HEK293 (cell line): Measurements from ENCODE around the gene HNRNPM.

ENCODE experiments used
- CTCF ChIA-PET: fragments of 350-600 bp; formaldehyde crosslinking; extraction: SDS; loops from one replicate; lab custom pipeline; 2021; ENCODE audit warnings: antibody characterized with exemption; lab: Yijun Ruan, JAX
- POLR2A ChIA-PET: fragments of 300-600 bp; formaldehyde crosslinking; extraction: SDS; loops from one replicate; lab custom pipeline; 2020; ENCODE audit warnings: antibody characterized with exemption, inconsistent platforms; lab: Yijun Ruan, JAX
- H3K27ac ChIP-seq: fragments of 200-500 bp; sonication (Bioruptor generic); 2 replicates; pipeline ENCODE4 v1.5.1; 2014; ENCODE audit warnings: low read depth, low read length, control low read depth, inconsistent platforms; ENCODE audit errors: extremely low read depth
- H3K36me3 ChIP-seq, 2 experiments: fragments of 200-500 bp in 1 of 2; sonication (Bioruptor generic) in 1 of 2; 1 replicate in 1 of 2; 2 replicates in 1 of 2; pipeline ENCODE4 v1.5.1; 2014 to 2017; ENCODE audit warnings: inconsistent platforms in 2 of 2, low read length in 2 of 2; ENCODE audit not compliant: control insufficient read depth in 2 of 2, insufficient read depth in 1 of 2
- H3K4me1 ChIP-seq: fragments of 200-500 bp; sonication (Bioruptor generic); 2 replicates; pipeline ENCODE4 v1.5.1; 2014; ENCODE audit warnings: mild to moderate bottlenecking, low read length, inconsistent platforms; ENCODE audit not compliant: control insufficient read depth, insufficient read depth
- H3K4me3 ChIP-seq: 2 replicates; pipeline ENCODE4 v1.5.1; 2011; ENCODE audit warnings: low read depth, mild to moderate bottlenecking, control low read depth, low read length, moderate library complexity
- H3K9me3 ChIP-seq: fragments of 200-500 bp; sonication (Bioruptor generic); 2 replicates; pipeline ENCODE4 v1.5.1; 2014; ENCODE audit warnings: low read depth, low read length, inconsistent platforms; ENCODE audit not compliant: control insufficient read depth, insufficient read depth
- ATF2 ChIP-seq: fragments of 450-650 bp; formaldehyde crosslinking; IDR thresholded peaks from 2 replicates; pipeline ENCODE4 v1.5.1; 2016; ENCODE audit warnings: missing biosample characterization, missing genetic modification characterization, low read depth
- BCL6B ChIP-seq: fragments of 450-650 bp; formaldehyde crosslinking; IDR thresholded peaks from 2 replicates; pipeline ENCODE4 v1.5.1; 2017; ENCODE audit warnings: missing biosample characterization, missing genetic modification characterization
- GFI1B ChIP-seq: fragments of 450-650 bp; formaldehyde crosslinking; IDR thresholded peaks from 2 replicates; pipeline ENCODE4 v1.5.1; 2016; ENCODE audit warnings: missing biosample characterization, missing genetic modification characterization
- GLIS1 ChIP-seq: fragments of 450-650 bp; formaldehyde crosslinking; IDR thresholded peaks from 2 replicates; pipeline ENCODE4 v1.5.1; 2016; ENCODE audit warnings: missing biosample characterization, missing genetic modification characterization
- GLIS2 ChIP-seq: fragments of 450-650 bp; formaldehyde crosslinking; IDR thresholded peaks from 2 replicates; pipeline ENCODE4 v1.5.1; 2016; ENCODE audit warnings: missing biosample characterization, missing genetic modification characterization
- KLF17 ChIP-seq: fragments of 450-650 bp; formaldehyde crosslinking; IDR thresholded peaks from 2 replicates; pipeline ENCODE4 v1.5.1; 2016; ENCODE audit warnings: missing biosample characterization, missing genetic modification characterization
- KLF7 ChIP-seq: fragments of 450-650 bp; formaldehyde crosslinking; IDR thresholded peaks from 2 replicates; pipeline ENCODE4 v1.5.1; 2016; ENCODE audit warnings: missing biosample characterization, missing genetic modification characterization, borderline replicate concordance
- KLF8 ChIP-seq: fragments of 450-650 bp; formaldehyde crosslinking; IDR thresholded peaks from 2 replicates; pipeline ENCODE4 v1.5.1; 2016; ENCODE audit warnings: missing biosample characterization, missing genetic modification characterization
- REST ChIP-seq: fragments of 450-650 bp; formaldehyde crosslinking; IDR thresholded peaks from 2 replicates; pipeline ENCODE4 v1.5.1; 2016; ENCODE audit warnings: missing biosample characterization, missing genetic modification characterization
- ZBTB8A ChIP-seq: fragments of 450-650 bp; formaldehyde crosslinking; IDR thresholded peaks from 2 replicates; pipeline ENCODE4 v1.5.1; 2016; ENCODE audit warnings: missing biosample characterization, missing genetic modification characterization
- ZFP37 ChIP-seq: fragments of 450-650 bp; formaldehyde crosslinking; IDR thresholded peaks from 2 replicates; pipeline ENCODE4 v1.5.1; 2016; ENCODE audit warnings: missing biosample characterization, missing genetic modification characterization
- ZNF140 ChIP-seq: fragments of 450-650 bp; formaldehyde crosslinking; IDR thresholded peaks from 2 replicates; pipeline ENCODE4 v1.5.1; 2016; ENCODE audit warnings: missing biosample characterization, missing genetic modification characterization
- ZNF146 ChIP-seq: fragments of 450-650 bp; formaldehyde crosslinking; IDR thresholded peaks from 2 replicates; pipeline ENCODE4 v1.5.1; 2016; ENCODE audit warnings: missing biosample characterization, missing genetic modification characterization
- ZNF211 ChIP-seq: fragments of 450-650 bp; formaldehyde crosslinking; IDR thresholded peaks from 2 replicates; pipeline ENCODE4 v1.5.1; 2016; ENCODE audit warnings: low read depth, missing biosample characterization, missing genetic modification characterization
- ZNF274 ChIP-seq, 2 experiments: fragments of 200-500 bp in 1 of 2; fragments of 450-650 bp in 1 of 2; sonication (Bioruptor generic) in 1 of 2; formaldehyde crosslinking in 1 of 2; IDR thresholded peaks; 2 replicates each; pipeline versions ENCODE4 v1.5.1 to v1.6.1; 2014 to 2016; ENCODE audit warnings: borderline replicate concordance in 1 of 2, inconsistent platforms in 1 of 2, low read length in 1 of 2, missing biosample characterization in 1 of 2, missing genetic modification characterization in 1 of 2
- ZNF488 ChIP-seq: fragments of 450-650 bp; formaldehyde crosslinking; IDR thresholded peaks from 2 replicates; pipeline ENCODE4 v1.5.1; 2016; ENCODE audit warnings: missing biosample characterization, missing genetic modification characterization
- ZNF501 ChIP-seq: fragments of 450-650 bp; formaldehyde crosslinking; IDR thresholded peaks from 2 replicates; pipeline ENCODE4 v1.5.1; 2016; ENCODE audit warnings: missing biosample characterization, missing genetic modification characterization
- ZNF548 ChIP-seq: fragments of 450-650 bp; formaldehyde crosslinking; IDR thresholded peaks from 2 replicates; pipeline ENCODE4 v1.5.1; 2016; ENCODE audit warnings: missing biosample characterization, missing genetic modification characterization
- ZNF580 ChIP-seq: fragments of 450-650 bp; formaldehyde crosslinking; IDR thresholded peaks from 2 replicates; pipeline ENCODE4 v1.5.1; 2016; ENCODE audit warnings: missing biosample characterization, missing genetic modification characterization
- ZNF629 ChIP-seq: fragments of 450-650 bp; formaldehyde crosslinking; IDR thresholded peaks from 2 replicates; pipeline ENCODE4 v1.5.1; 2017; ENCODE audit warnings: missing biosample characterization, missing genetic modification characterization
- ZNF692 ChIP-seq: fragments of 450-650 bp; formaldehyde crosslinking; IDR thresholded peaks from 2 replicates; pipeline ENCODE4 v1.5.1; 2016; ENCODE audit warnings: missing biosample characterization, missing genetic modification characterization
- ZNF76 ChIP-seq: fragments of 450-650 bp; formaldehyde crosslinking; IDR thresholded peaks from 2 replicates; pipeline ENCODE4; 2016; ENCODE audit warnings: low read depth, missing biosample characterization, missing genetic modification characterization, borderline replicate concordance
- ZNF768 ChIP-seq: fragments of 450-650 bp; formaldehyde crosslinking; IDR thresholded peaks from 2 replicates; pipeline ENCODE4 v1.5.1; 2018; ENCODE audit warnings: missing biosample characterization, mild to moderate bottlenecking, missing genetic modification characterization
- ZNF843 ChIP-seq: fragments of 450-650 bp; formaldehyde crosslinking; IDR thresholded peaks from 2 replicates; pipeline ENCODE4 v1.5.1; 2016; ENCODE audit warnings: missing biosample characterization, missing genetic modification characterization
- ZSCAN23 ChIP-seq: fragments of 450-650 bp; formaldehyde crosslinking; IDR thresholded peaks from 2 replicates; pipeline ENCODE4 v1.5.1; 2016; ENCODE audit warnings: missing biosample characterization, missing genetic modification characterization

Gene HNRNPM

GRCh38 chr19:8444677-8445487 lies at the start of gene HNRNPM:
TSS of gene HNRNPM (plus strand) at chr19:8444975. CDS start at chr19:8444999, 24 bp downstream.
- POLR2A ChIA-PET, result interaction anchor here (0.8 to 7.0 kb wide), 13 partner anchors 11 to 148 kb away, joined by 3 to 47 read pairs (median 4); partner anchors contain the start of genes MARCHF2, RAB11B and ZNF414
- H3K9me3 ChIP-seq, result no peaks in the 10 kb centered on the region
- CTCF ChIA-PET, result interaction anchor here (0.6 to 1.9 kb wide), 6 partner anchors 11 to 217 kb away, joined by 3 to 11 read pairs (median 3); no protein-coding TSS in a partner anchor
- H3K27ac ChIP-seq, result peak within 1 kb of the TSS; percentile 88
- peak within 1 kb of the TSS; percentile 95 for H3K4me3 ChIP-seq
- peaks cover 0 to 19% of the 10 kb centered on the region in 2 experiments; a peak in 2 of 3 replicates for H3K36me3 ChIP-seq
- peaks cover 12% of the 10 kb centered on the region for H3K4me1 ChIP-seq
- TF ChIP-seq ZSCAN23 (0 out of 2 replicates have a peak, but pooled peaks have one; percentile 12), REST (tag by site-specific recombination) (peak; percentile 46), BCL6B (tag by site-specific recombination) (no peak), ZNF692 (peak; percentile 83), ZNF768 (tag by site-specific recombination) (no peak), KLF17 (tag by site-specific recombination) (peak; percentile 81), ZBTB8A (peak; percentile 51), ZFP37 (tag by site-specific recombination) (peak; percentile 67; the same call in 1 of the 2 replicates), ZNF146 (0 out of 2 replicates have a peak, but pooled peaks have one; percentile 20), ZNF211 (tag by site-specific recombination) (no peak), ZNF274 (IDR thresholded peaks at IDR 0.05; ENCODE audit: low read length) (no peak), ZNF274 (tag by site-specific recombination; IDR thresholded peaks at IDR 0.05; ENCODE audit: borderline replicate concordance) (no peak), KLF7 (tag by site-specific recombination) (no peak), ZNF140 (tag by site-specific recombination) (no peak), ZNF548 (tag by site-specific recombination) (no peak), ZNF629 (tag by site-specific recombination) (no peak), GLIS2 (tag by site-specific recombination) (0 out of 2 replicates have a peak, but pooled peaks have one; percentile 38), GFI1B (tag by site-specific recombination) (no peak), KLF8 (no peak; the same call in 1 of the 2 replicates), ZNF580 (tag by site-specific recombination) (peak; percentile 57; the same call in 1 of the 2 replicates), ZNF843 (peak; percentile 56), ZNF488 (tag by site-specific recombination) (no peak), ZNF501 (tag by site-specific recombination) (peak; percentile 72), GLIS1 (tag by site-specific recombination) (no peak), ATF2 (tag by site-specific recombination) (no peak), ZNF76 (peak; percentile 81; the same call in 1 of the 2 replicates)
